CD4-positive, alpha-beta T cell treated with Interleukin-6 for 4 hours (primary cell): ENCODE results near the gene MTA1.

ENCODE experiments used
- DNase-seq: peaks from one replicate; pipeline ENCODE4 v3.0.0-alpha.2; 2020; ENCODE audit warnings: mixed read lengths

MTA1 gene

GRCh38 chr14:105446971-105447370 lies 27.3 kb downstream of the MTA1 start:
- DNase-seq = no peak

DNA sequence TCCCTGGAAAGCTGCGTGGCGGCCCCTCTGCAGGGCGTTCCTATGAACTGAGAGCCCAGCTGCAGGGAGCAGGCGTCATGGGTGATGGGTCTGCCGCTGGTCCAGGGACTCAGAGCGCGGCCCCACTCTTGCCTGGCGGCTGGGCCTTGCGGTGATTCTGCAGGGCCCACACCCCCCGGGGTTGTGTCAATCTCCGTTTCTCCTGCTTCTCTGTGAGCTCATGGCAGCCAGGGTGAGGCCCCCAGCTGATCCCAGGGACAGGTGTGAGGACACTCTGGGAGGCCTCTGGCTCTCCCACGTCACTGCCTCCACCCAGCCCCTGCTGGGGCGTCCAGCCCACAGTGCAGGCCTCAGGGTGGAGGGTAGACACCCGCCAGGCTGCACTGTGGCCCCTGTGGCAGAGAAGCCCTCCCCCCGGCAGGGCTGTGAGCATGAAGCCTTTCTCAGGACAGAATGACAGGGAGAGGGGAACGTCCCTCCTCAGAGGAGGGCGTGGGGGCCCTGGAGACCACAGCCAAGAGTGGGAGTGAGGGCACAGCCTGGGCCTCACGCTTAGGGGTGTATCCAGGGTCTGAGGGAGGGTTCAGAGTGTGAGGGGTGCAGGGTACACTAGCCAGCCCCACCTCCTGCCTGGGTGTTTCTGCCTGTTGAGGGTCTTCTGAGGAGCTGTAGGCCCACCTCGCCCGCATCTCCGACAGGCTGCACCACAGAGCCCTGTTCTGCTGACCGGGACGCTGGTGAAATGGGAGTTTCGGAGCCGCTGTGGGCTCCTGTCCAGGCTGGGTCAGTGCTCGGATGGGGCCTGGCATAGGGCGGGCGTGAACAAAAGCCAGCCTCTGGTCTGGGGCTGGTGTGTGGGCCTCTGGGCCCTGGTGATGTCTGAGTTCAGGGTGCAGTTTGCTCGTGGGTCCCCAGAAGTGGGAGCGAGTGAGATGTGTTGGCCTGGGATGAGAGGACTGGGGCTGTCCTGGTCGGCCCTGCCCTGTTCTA lies 28.3 kb downstream of the MTA1 start:
- DNase-seq = no peak

DNA sequence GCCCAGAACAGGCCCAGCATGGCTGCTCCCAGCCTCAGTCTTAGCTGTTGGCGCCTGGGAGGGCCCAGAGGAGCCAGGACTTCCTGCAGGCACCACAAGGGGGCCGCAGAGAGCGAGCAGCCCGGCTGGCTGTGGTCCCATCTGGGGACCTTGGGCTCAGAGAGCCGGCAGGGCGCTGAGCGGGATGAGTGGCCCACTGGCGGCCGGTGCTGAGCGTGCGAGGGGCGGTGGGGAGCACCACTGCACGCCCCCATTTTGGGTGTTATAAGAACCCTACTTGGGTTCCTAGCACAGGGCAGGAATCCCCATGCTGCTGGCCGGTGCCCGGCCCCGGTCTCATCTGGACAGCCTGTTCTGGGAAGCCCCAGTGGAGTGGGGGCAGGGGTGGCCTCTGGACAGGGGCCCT lies 29.1 kb downstream of the MTA1 start:
- DNase-seq = peak; percentile 76

GRCh38 chr14:105449276-105450122 lies 29.9 kb downstream of the MTA1 start:
- no peak for DNase-seq

GRCh38 chr14:105450123-105450505 lies 30.5 kb downstream of the MTA1 start:
- no peak for DNase-seq

- DNase-seq = no peak
Observed at GRCh38 chr14:105450864-105451720, 31.5 kb downstream of the MTA1 start.

DNA sequence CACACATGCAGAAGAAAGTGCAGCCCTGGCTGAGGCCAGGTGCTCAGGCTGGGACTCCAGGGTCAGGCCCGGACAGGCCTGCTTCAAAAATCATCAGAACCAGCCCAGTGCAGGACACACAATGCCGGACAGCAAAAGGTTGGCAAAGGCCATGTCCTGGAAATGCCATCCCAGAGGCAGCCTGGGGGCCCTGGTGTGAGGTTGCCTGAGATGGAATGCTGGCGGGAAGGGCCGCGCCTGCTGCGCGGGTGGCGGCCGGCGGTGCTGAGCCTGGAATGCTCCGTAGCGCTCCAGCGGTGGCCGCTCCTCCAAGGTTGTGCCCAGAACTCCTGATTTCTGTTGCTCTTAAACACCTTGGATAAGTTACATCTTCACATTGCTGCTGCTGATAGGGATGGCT lies 33.3 kb downstream of the MTA1 start:
- no peak for DNase-seq

DNA sequence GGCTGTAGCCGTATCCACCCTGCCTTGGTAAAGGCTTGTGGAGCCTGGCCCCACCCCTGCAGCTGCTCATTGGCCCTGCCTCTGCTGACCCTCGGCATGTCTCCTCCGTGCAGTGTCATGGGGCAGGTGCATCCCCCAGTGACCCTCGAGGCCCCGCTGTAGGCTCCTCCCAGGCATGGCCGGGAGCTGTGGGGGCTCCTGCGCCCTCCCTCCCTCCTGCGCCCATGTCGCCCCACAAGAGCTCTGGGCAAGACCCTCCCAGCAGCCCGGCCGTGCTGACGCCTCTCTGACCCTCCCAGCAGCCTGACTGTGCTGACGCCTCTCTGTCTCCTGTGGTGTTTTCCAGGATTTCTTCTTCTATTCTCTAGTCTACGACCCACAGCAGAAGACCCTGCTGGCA lies 34.2 kb downstream of the MTA1 start:
- no peak for DNase-seq

- no peak for DNase-seq
Observed at GRCh38 chr14:105455086-105455640, 35.5 kb downstream of the MTA1 start.

- no peak for DNase-seq
Observed at GRCh38 chr14:105455766-105456660, 36.4 kb downstream of the MTA1 start.

DNA sequence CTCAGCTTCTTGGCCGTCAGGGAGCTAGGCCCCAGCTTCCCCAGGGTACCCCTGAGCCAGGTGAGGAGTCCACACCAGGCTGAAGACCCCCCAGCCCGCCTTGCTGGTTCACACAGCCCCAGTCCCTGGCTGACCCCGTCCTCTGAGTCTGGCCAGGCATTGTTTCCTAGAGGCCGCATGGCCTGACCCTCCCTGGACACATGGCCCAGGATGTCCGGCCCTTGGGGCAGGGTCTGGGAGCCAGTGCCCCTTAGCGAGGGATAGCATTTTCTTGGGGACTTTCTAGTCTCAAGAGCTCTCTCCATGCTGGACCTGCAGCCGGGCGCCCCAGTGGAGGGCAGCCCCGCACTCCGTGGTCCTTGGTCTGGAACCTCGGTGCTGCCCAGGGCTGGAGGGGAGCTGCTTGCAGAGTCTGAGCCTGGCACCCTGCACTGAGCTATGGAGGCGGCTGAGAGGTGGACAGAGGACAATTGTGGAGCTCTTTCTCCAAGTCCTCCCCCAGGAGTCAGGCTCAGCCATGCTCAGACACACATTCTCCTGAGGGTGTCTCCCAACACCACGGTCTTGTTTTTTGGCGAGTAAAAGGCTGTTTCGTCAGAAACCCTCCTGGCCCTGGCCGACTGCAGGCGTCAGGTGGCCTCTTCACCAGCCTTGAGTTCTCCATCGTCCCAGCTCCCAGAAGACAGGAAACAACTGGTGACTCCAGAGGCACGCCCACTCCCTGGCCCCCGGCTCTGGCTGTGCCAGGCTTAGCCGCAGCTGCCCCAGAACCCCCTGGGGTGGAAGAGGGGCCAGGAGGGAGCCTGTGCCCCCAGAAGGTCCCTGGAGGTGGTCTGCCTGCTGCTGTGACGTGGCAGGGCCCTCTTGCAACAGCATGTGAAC lies 37.4 kb downstream of the MTA1 start:
- no peak for DNase-seq

DNA sequence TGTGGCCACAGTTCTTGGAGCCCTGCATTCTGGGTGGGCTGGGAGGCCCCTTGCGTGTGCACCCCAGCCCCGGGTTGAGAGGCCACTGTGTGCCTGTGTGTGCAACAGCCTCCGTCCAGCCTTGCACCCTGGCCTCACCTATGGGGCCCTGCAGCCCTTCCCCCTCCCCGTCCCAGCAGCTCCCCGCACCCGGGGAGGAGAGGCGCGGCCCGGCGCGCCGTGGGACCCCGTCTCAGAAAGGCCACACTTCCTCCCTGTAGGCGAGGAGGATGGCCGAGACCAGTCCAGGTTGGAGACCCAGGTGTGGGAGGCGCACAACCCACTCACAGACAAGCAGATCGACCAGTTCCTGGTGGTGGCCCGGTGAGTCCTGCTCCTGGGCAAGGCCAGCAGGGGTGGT lies 38.4 kb downstream of the MTA1 start:
- no peak for DNase-seq

- DNase-seq = no peak
Observed at GRCh38 chr14:105458571-105458970, 38.9 kb downstream of the MTA1 start.

DNA sequence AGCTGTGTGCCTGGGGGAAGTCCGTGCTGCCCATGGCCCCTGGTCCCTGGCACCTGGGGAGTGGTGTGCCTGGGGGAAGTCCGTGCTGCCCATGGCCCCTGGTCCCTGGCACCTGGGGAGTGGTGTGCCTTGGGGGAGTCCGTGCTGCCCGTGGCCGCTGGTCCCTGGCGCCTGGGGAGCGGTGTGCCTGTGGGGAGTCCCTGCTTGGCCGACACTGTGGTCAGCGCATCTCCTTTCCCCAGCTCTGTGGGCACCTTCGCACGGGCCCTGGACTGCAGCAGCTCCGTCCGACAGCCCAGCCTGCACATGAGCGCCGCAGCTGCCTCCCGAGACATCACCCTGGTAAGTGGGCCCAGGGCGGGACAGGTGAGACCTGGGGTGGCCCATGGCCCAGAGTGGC lies 40.5 kb downstream of the MTA1 start:
- no peak for DNase-seq

- DNase-seq = no peak
Observed at GRCh38 chr14:105460616-105461015, 41.0 kb downstream of the MTA1 start.

- no peak for DNase-seq
Observed at GRCh38 chr14:105461903-105462302, 42.3 kb downstream of the MTA1 start.

DNA sequence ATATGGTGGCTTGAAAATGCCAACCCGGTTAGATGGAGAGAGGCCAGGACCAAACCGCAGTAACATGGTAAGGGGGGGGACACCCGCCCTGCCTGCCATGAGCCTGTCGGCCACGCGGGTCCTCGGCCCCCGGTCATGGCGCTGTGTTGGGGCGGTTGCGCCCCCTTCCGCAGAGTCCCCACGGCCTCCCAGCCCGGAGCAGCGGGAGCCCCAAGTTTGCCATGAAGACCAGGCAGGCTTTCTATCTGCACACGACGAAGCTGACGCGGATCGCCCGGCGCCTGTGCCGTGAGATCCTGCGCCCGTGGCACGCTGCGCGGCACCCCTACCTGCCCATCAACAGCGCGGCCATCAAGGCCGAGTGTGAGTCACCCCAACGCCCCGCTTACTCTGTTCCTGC lies 44.9 kb downstream of the MTA1 start:
- DNase-seq = no peak

GRCh38 chr14:105465209-105466031 lies 45.8 kb downstream of the MTA1 start:
- DNase-seq = no peak

- DNase-seq = no peak
Observed at GRCh38 chr14:105466531-105467248, 47.1 kb downstream of the MTA1 start.
